K562 (cell line): ENCODE results near the gene LCE1B. TPM values are rescaled to one million over a fixed set of nuclear protein-coding genes. Genes with fewer than 3 reads are reported as not detected.

Experiments used
- ATAC-seq: fragments of 200-7000 bp; cut with Tn5 transposase; 3 replicates; pipeline ENCODE4 v1.9.1; 2020; ENCODE audit warnings: moderate library complexity
- BruUV-seq: library from RNA; stranded (reverse); fragments of 400-500 nt; replicated peaks from 2 replicates; lab custom pipeline; 2021; lab: Mats Ljungman, UMichigan
- CTCF ChIA-PET: fragments of 300-600 bp; formaldehyde crosslinking; extraction: SDS; loops from one replicate; lab custom pipeline; 2021; ENCODE audit warnings: low intra/inter-chr PET ratio; lab: Yijun Ruan, JAX
- POLR2A ChIA-PET: fragments of 300-600, 350-650 bp; sonication (Branson Sonifier 250); formaldehyde crosslinking; extraction: SDS; loops from one replicate; lab custom pipeline; 2021; ENCODE audit warnings: antibody characterized with exemption, inconsistent platforms; lab: Yijun Ruan, JAX
- DNase-seq, 4 experiments: peaks; one replicate each; pipeline versions ENCODE4 v3.0.0 to v3.0.0-alpha.2; 2011 to 2018; ENCODE audit warnings: low spot score in 3 of 4, mixed read lengths in 3 of 4; ENCODE audit errors: extremely low read depth in 1 of 4
- FAIRE-seq: peaks from 2 replicates; lab custom pipeline; 2011; peaks lifted over from hg19 to GRCh38; lab: Jason Lieb, UNC
- H2AFZ ChIP-seq: 2 replicates; pipeline ENCODE4 v1.6.0; 2011; ENCODE audit warnings: low read depth, low read length, control low read depth, inconsistent platforms
- H3K27ac ChIP-seq: fragments of 200-600 bp; 3 replicates; pipeline ENCODE4 v1.8.0; 2011; ENCODE audit warnings: low read depth, mild to moderate bottlenecking, control low read depth, inconsistent platforms, low read length, moderate library complexity, mixed read lengths; ENCODE audit errors: extremely low read depth
- H3K27me3 ChIP-seq, 2 experiments: fragments of 300-600 bp in 1 of 2; 2 replicates in 1 of 2; 3 replicates in 1 of 2; pipeline versions ENCODE4 v1.6.0 to v1.8.0; 2011; ENCODE audit warnings: inconsistent platforms in 2 of 2, low read length in 2 of 2, mild to moderate bottlenecking in 1 of 2, mixed read lengths in 1 of 2, moderate library complexity in 1 of 2; ENCODE audit not compliant: control insufficient read depth in 2 of 2, insufficient read depth in 2 of 2
- H3K36me3 ChIP-seq: fragments of 300-600 bp; 3 replicates; pipeline ENCODE4 v1.8.0; 2011; ENCODE audit warnings: mild to moderate bottlenecking, low read length, inconsistent platforms; ENCODE audit not compliant: control insufficient read depth, insufficient read depth
- H3K4me1 ChIP-seq, 2 experiments: fragments of 200-600 bp in 1 of 2; replicated peaks in 1 of 2; 2 replicates in 1 of 2; 3 replicates in 1 of 2; pipeline versions ENCODE4 v1.5.1 to v1.8.0; 2011; ENCODE audit warnings: inconsistent platforms in 2 of 2, low read length in 2 of 2, mild to moderate bottlenecking in 1 of 2, mixed read lengths in 1 of 2, moderate library complexity in 1 of 2; ENCODE audit not compliant: control insufficient read depth in 2 of 2, insufficient read depth in 2 of 2
- H3K4me2 ChIP-seq: 2 replicates; pipeline ENCODE4 v1.6.1; 2011; ENCODE audit warnings: low read length, control low read depth, inconsistent platforms, mixed read lengths; ENCODE audit not compliant: insufficient read depth
- H3K4me3 ChIP-seq: fragments of 200-600 bp; sonication (generic), shearing (Covaris generic); 2 replicates; pipeline ENCODE4 v1.5.1; 2016; ENCODE audit warnings: control low read depth, inconsistent platforms
- H3K79me2 ChIP-seq: fragments of 200-600 bp; 3 replicates; pipeline ENCODE4 v1.8.0; 2011; ENCODE audit warnings: low read length, inconsistent platforms; ENCODE audit not compliant: control insufficient read depth, insufficient read depth
- H3K9ac ChIP-seq, 2 experiments: 2 replicates each; pipeline versions ENCODE4 v1.6.0 to v1.6.1; 2011; ENCODE audit warnings: low read depth in 2 of 2, low read length in 2 of 2, control low read depth in 1 of 2, inconsistent platforms in 1 of 2, mild to moderate bottlenecking in 1 of 2, mixed read lengths in 1 of 2; ENCODE audit not compliant: insufficient read depth in 1 of 2
- H3K9me1 ChIP-seq: one replicate; pipeline ENCODE4 v1.6.0; 2011; ENCODE audit warnings: inconsistent platforms, mild to moderate bottlenecking, low read length, moderate library complexity; ENCODE audit not compliant: control insufficient read depth, insufficient read depth
- H3K9me3 ChIP-seq: replicated peaks from 2 replicates; pipeline ENCODE4 v1.5.1; 2011; ENCODE audit warnings: low read depth, low read length, inconsistent platforms; ENCODE audit not compliant: control insufficient read depth, insufficient read depth
- H4K20me1 ChIP-seq: replicated peaks from 2 replicates; pipeline ENCODE4 v1.6.1; 2011; ENCODE audit warnings: low read length, inconsistent platforms, mixed read lengths; ENCODE audit not compliant: control insufficient read depth, insufficient read depth
- RAD21 ChIP-seq, 2 experiments: fragments of 250-450 bp in 1 of 2; fragments of 450-650 bp in 1 of 2; sonication (Bioruptor Pico) in 1 of 2; formaldehyde crosslinking in 1 of 2; IDR thresholded peaks in 1 of 2; conservative IDR thresholded peaks in 1 of 2; 2 replicates each; pipeline versions ENCODE4 v1.4.0 to v1.8.0; 2020 to 2022; ENCODE audit warnings: mild to moderate bottlenecking in 2 of 2, moderate library complexity in 1 of 2
- RBM15 ChIP-seq: fragments of 200-400 bp; formaldehyde crosslinking; IDR thresholded peaks from 2 replicates; pipeline ENCODE4 v1.6.1; 2018; ENCODE audit warnings: mild to moderate bottlenecking, low read length, moderate library complexity; ENCODE audit not compliant: insufficient read depth
- RBM17 ChIP-seq: fragments of 200-400 bp; formaldehyde crosslinking; IDR thresholded peaks from 2 replicates; pipeline ENCODE4 v1.6.1; 2017; ENCODE audit warnings: low read depth, mild to moderate bottlenecking, low read length, borderline replicate concordance
- SNRNP70 ChIP-seq: fragments of 200-400 bp; formaldehyde crosslinking; optimal IDR thresholded peaks from 2 replicates; pipeline ENCODE3; 2017; ENCODE audit warnings: low read depth, low read length
- ZNF239 ChIP-seq: fragments of 250-450 bp; sonication (Bioruptor Pico); IDR thresholded peaks from 2 replicates; pipeline ENCODE4 v1.4.0; 2020; ENCODE audit warnings: mild to moderate bottlenecking
- WGBS: fragments of 100-300 bp; shearing (Covaris generic); methylation state at CpG from one replicate; pipeline ENCODE4 v1.1.6; 2016; ENCODE audit warnings: low coverage, mixed read lengths; ENCODE audit not compliant: insufficient coverage; ENCODE audit errors: missing lambda C conversion rate; 5-methylcytosine and 5-hydroxymethylcytosine counted together
- in situ Hi-C: fragments of 300-500 bp; cut with MboI; formaldehyde crosslinking; loops from 4 replicates; pipeline ENCODE4 v1.15.0; 2018; ENCODE audit warnings: inconsistent platforms, mixed read lengths
- intact Hi-C: fragments of 100-400 bp; cut with micrococcal nuclease; formaldehyde crosslinking; loops from 2 replicates; pipeline ENCODE4 v1.14.2; 2022
- polyA plus RNA-seq, 8 experiments: library from polyadenylated mRNA; depleted of rRNA in 4 of 8; stranded (reverse) in 5 of 8; unstranded in 3 of 8; fragments of >200 nt; fragmentation: Nextera tagmentation in 2 of 8; fragmentation: Illumina TruSeq in 1 of 8; extraction: Ambion mirVana in 2 of 8; extraction: Trizol in 1 of 8; gene quantifications; 2 replicates each; pipeline versions ENCODE4 v1.2.1 to v1.2.3, GENCODE V29; 2011 to 2014; ENCODE audit warnings: inconsistent platforms in 1 of 8, missing spikeins in 1 of 8
- total RNA-seq, 7 experiments: library from RNA; depleted of rRNA in 6 of 7; stranded (reverse); fragments of >200 nt in 6 of 7; fragmentation: Illumina TruSeq in 2 of 7; extraction: Trizol in 2 of 7; gene quantifications; 2 replicates each; pipeline versions ENCODE4 v1.2.1 to v1.2.3, GENCODE V29; 2011 to 2021; ENCODE audit warnings: low replicate concordance in 1 of 7
- TF ChIP-seq, protein P1 (sequence below): fragments of 150-350 bp; conservative IDR thresholded peaks from 2 replicates; pipeline ENCODE4 v1.6.1; 2014; ENCODE audit warnings: low read length
- TF ChIP-seq, protein P2 (sequence below), 2 experiments: fragments of 450-650 bp; formaldehyde crosslinking in 1 of 2; IDR thresholded peaks; 2 replicates each; pipeline versions ENCODE4 v1.4.0 to v1.6.1; 2014 to 2020; ENCODE audit warnings: mild to moderate bottlenecking in 2 of 2, borderline replicate concordance in 1 of 2, low read depth in 1 of 2
- TF ChIP-seq, protein P3 (sequence below): fragments of 450-650 bp; formaldehyde crosslinking; IDR thresholded peaks from 2 replicates; pipeline ENCODE4 v1.4.0; 2022; ENCODE audit warnings: missing genetic modification characterization

LCE1B gene
- total and polyA plus RNA-seq, 9 of the 15 experiments (the other 6 are each of a cell fraction or from before 2014, with no cell fraction given) = not detected

DNA sequence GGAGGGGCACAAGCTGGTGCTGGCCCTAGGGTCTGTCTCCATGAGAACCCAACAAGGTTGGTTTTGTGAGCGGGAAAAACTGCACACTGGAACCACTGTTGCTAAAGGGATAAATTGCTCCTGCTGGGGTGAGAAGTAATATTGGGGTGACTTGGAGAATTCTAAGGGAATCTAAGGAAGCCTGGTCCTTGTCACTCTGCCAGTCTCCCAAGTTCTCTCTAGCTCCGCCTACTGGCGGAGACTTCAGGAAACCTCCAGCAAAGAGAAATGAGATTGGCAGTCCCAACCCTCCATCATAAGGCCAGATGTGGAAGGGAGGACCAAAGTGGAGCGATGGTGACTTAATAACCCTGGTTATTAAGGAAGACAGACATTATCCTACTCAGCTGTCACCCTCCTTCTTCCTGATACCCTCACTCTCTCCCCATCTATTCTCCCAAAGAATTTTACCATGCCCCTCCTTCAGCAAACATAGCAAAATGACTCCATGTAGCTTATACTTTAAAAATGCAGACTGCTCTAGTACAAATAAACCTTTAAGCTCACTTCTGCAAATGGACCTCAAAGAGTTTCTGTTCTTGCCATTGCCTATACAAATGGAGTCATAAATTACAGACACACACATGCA, 34.1 kb upstream of the LCE1B start:
- ChIA-PET POLR2A (interaction anchor here (0.7 to 0.9 kb wide), 2 partner anchors 11 to 119 kb away, joined by 4 read pairs; no protein-coding TSS in a partner anchor), CTCF (no interaction called here)
- FAIRE-seq (peak; percentile 32), DNase-seq (peak; percentile 35 to 65 (median 42)), ATAC-seq (peak; percentile 72)
- WGBS = 0% methylated on average over 3 of the region's 4 CpGs
- Histone ChIP-seq H3K9me1 (no peaks in the 10 kb centered on the region), H3K9me3 (no peaks in the 10 kb centered on the region), H3K4me1 (no peaks in the 10 kb centered on the region), H3K36me3 (no peaks in the 10 kb centered on the region), H3K79me2 (no peaks in the 10 kb centered on the region), H3K4me3 (no peak overlapping the region), H3K27me3 (no peaks in the 10 kb centered on the region), H3K4me2 (no peak overlapping the region), H3K9ac (no peak overlapping the region), H4K20me1 (no peaks in the 10 kb centered on the region), H3K27ac (no peak overlapping the region), H2AFZ (no peak overlapping the region)
- no TSS peak for BruUV-seq
- intact Hi-C loops (loop anchor here (1.0 kb wide), 1 partner anchor 123 kb away; no protein-coding TSS in a partner anchor), in situ Hi-C loops (no loop called here)
- TF ChIP-seq RBM17 = no peak
- no peak for TF ChIP-seq ZNF239 (CRISPR knock-in tag)
- TF ChIP-seq, protein P1, sequence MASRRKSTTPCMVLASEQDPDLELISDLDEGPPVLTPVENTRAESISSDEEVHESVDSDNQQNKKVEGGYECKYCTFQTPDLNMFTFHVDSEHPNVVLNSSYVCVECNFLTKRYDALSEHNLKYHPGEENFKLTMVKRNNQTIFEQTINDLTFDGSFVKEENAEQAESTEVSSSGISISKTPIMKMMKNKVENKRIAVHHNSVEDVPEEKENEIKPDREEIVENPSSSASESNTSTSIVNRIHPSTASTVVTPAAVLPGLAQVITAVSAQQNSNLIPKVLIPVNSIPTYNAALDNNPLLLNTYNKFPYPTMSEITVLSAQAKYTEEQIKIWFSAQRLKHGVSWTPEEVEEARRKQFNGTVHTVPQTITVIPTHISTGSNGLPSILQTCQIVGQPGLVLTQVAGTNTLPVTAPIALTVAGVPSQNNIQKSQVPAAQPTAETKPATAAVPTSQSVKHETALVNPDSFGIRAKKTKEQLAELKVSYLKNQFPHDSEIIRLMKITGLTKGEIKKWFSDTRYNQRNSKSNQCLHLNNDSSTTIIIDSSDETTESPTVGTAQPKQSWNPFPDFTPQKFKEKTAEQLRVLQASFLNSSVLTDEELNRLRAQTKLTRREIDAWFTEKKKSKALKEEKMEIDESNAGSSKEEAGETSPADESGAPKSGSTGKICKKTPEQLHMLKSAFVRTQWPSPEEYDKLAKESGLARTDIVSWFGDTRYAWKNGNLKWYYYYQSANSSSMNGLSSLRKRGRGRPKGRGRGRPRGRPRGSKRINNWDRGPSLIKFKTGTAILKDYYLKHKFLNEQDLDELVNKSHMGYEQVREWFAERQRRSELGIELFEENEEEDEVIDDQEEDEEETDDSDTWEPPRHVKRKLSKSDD = no peak
- TF ChIP-seq, protein P2, sequence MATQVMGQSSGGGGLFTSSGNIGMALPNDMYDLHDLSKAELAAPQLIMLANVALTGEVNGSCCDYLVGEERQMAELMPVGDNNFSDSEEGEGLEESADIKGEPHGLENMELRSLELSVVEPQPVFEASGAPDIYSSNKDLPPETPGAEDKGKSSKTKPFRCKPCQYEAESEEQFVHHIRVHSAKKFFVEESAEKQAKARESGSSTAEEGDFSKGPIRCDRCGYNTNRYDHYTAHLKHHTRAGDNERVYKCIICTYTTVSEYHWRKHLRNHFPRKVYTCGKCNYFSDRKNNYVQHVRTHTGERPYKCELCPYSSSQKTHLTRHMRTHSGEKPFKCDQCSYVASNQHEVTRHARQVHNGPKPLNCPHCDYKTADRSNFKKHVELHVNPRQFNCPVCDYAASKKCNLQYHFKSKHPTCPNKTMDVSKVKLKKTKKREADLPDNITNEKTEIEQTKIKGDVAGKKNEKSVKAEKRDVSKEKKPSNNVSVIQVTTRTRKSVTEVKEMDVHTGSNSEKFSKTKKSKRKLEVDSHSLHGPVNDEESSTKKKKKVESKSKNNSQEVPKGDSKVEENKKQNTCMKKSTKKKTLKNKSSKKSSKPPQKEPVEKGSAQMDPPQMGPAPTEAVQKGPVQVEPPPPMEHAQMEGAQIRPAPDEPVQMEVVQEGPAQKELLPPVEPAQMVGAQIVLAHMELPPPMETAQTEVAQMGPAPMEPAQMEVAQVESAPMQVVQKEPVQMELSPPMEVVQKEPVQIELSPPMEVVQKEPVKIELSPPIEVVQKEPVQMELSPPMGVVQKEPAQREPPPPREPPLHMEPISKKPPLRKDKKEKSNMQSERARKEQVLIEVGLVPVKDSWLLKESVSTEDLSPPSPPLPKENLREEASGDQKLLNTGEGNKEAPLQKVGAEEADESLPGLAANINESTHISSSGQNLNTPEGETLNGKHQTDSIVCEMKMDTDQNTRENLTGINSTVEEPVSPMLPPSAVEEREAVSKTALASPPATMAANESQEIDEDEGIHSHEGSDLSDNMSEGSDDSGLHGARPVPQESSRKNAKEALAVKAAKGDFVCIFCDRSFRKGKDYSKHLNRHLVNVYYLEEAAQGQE (IDR thresholded peaks at IDR 0.05; ENCODE audit: borderline replicate concordance) = 0 out of 2 replicates have a peak, but pooled peaks have one; percentile 8
- TF ChIP-seq, protein P2 (CRISPR knock-in tag; IDR thresholded peaks at IDR 0.05; ENCODE audit: low read depth) = no peak
- TF ChIP-seq, protein P3, sequence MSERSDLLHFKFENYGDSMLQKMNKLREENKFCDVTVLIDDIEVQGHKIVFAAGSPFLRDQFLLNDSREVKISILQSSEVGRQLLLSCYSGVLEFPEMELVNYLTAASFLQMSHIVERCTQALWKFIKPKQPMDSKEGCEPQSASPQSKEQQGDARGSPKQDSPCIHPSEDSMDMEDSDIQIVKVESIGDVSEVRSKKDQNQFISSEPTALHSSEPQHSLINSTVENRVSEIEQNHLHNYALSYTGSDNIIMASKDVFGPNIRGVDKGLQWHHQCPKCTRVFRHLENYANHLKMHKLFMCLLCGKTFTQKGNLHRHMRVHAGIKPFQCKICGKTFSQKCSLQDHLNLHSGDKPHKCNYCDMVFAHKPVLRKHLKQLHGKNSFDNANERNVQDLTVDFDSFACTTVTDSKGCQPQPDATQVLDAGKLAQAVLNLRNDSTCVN (CRISPR knock-in tag) = no peak
- TF ChIP-seq RAD21 (CRISPR knock-in tag; conservative IDR thresholded peaks at IDR 0.05 in 1 of 2, IDR thresholded peaks at IDR 0.05 in 1 of 2) = peak in 1 of 2 experiments; percentile 35; a peak in 2 of 4 replicates
- no peak for TF ChIP-seq RBM15
- TF ChIP-seq SNRNP70 = no peak
